Bronchial epithelial cell (primary cell): ENCODE results near the gene PHLDA3. TPM values are rescaled to one million over a fixed set of nuclear protein-coding genes. Genes with fewer than 3 reads are reported as not detected.

Experiments used
- DNase-seq: peaks from one replicate; pipeline ENCODE4 v3.0.0-alpha.2; 2010; ENCODE audit warnings: low read depth
- FAIRE-seq: peaks from 2 replicates; lab custom pipeline; 2011; peaks lifted over from hg19 to GRCh38; lab: Jason Lieb, UNC
- H3K27me3 ChIP-seq: 2 replicates; pipeline ENCODE4 v1.5.1; 2011; ENCODE audit warnings: low read length; ENCODE audit not compliant: control insufficient read depth, insufficient read depth
- H3K36me3 ChIP-seq: 2 replicates; pipeline ENCODE4 v1.5.1; 2011; ENCODE audit warnings: low read length; ENCODE audit not compliant: control insufficient read depth, insufficient read depth
- H3K4me3 ChIP-seq: 2 replicates; pipeline ENCODE4 v1.5.1; 2011; ENCODE audit warnings: mild to moderate bottlenecking, low read depth, low read length, control low read depth
- CTCF ChIP-seq: IDR thresholded peaks from 2 replicates; pipeline ENCODE4 v1.5.1; 2011; ENCODE audit warnings: mild to moderate bottlenecking, moderate library complexity, low read length, control low read depth, inconsistent platforms; ENCODE audit not compliant: insufficient read depth, severe bottlenecking
- total RNA-seq: library from RNA; depleted of rRNA; stranded (reverse); fragments of >200 nt; gene quantifications from 2 replicates; pipeline ENCODE4 v1.2.1, GENCODE V29; 2014

The PHLDA3 gene
- total RNA-seq, 1 donor from 2014 or later, result 118 TPM

- FAIRE-seq (no peak), DNase-seq (peak; percentile 98)
- Histone ChIP-seq H3K4me3 (no peak overlapping the region), H3K36me3 (no peaks in the 10 kb centered on the region), H3K27me3 (no peaks in the 10 kb centered on the region)
- no peak for TF ChIP-seq CTCF
Observed at GRCh38 chr1:201456499-201457309, 12.3 kb downstream of the PHLDA3 start.

GRCh38 chr1:201455098-201455497 lies 13.9 kb downstream of the PHLDA3 start:
- no peak for FAIRE-seq

GRCh38 chr1:201454608-201455007 lies 14.4 kb downstream of the PHLDA3 start:
- no peak for TF ChIP-seq CTCF
- no peak overlapping the region for H3K4me3 ChIP-seq
- no peaks in the 10 kb centered on the region for H3K36me3 ChIP-seq
- no peak for DNase-seq
- no peak for FAIRE-seq
- H3K27me3 ChIP-seq, result no peaks in the 10 kb centered on the region

More at GRCh38 chr1:201455098-201455497, 13.9 kb downstream of the PHLDA3 start:
- DNase-seq, result no peak
- no peak overlapping the region for H3K4me3 ChIP-seq
- no peak for TF ChIP-seq CTCF
- H3K36me3 ChIP-seq, result no peaks in the 10 kb centered on the region
- no peaks in the 10 kb centered on the region for H3K27me3 ChIP-seq

GRCh38 chr1:201452866-201453265 lies 16.1 kb downstream of the PHLDA3 start:
- Histone ChIP-seq H3K36me3 (no peaks in the 10 kb centered on the region), H3K27me3 (no peaks in the 10 kb centered on the region), H3K4me3 (no peak overlapping the region)
- DNase-seq (no peak), FAIRE-seq (no peak)
- no peak for TF ChIP-seq CTCF

- no peak for FAIRE-seq
- TF ChIP-seq CTCF, result no peak
- Histone ChIP-seq H3K27me3 (no peaks in the 10 kb centered on the region), H3K4me3 (no peak overlapping the region), H3K36me3 (no peaks in the 10 kb centered on the region)
- no peak for DNase-seq
Observed at GRCh38 chr1:201450721-201451291, 18.2 kb downstream of the PHLDA3 start.
